AG04449 (cell line): ENCODE results near the gene MEF2B.

Experiments
- CTCF ChIA-PET: fragments of 350-600 bp; formaldehyde crosslinking; extraction: SDS; loops from one replicate; lab custom pipeline; 2021; ENCODE audit warnings: antibody characterized with exemption; lab: Yijun Ruan, JAX
- POLR2A ChIA-PET: fragments of 400-600, 350-600 bp; formaldehyde crosslinking; extraction: SDS; loops from one replicate; lab custom pipeline; 2020; ENCODE audit warnings: antibody characterized with exemption, inconsistent platforms; lab: Yijun Ruan, JAX
- DNase-seq: peaks from one replicate; pipeline ENCODE4 v3.0.0-alpha.2; 2010; ENCODE audit warnings: low read depth, low spot score
- H3K4me3 ChIP-seq: 2 replicates; pipeline ENCODE4 v1.5.1; 2011; ENCODE audit warnings: low read depth, mild to moderate bottlenecking, control low read depth, low read length
- CTCF ChIP-seq: IDR thresholded peaks from one replicate; pipeline ENCODE4 v1.5.1; 2011; ENCODE audit warnings: mild to moderate bottlenecking, moderate library complexity, low read length, control low read depth, inconsistent platforms; ENCODE audit not compliant: insufficient read depth; ENCODE audit errors: missing control alignments

MEF2B gene

GRCh38 chr19:19095691-19096090 is 74.4 kb downstream of the MEF2B start:
- CTCF ChIA-PET = no interaction called here
- POLR2A ChIA-PET = no interaction called here
- TF ChIP-seq CTCF = no peak
- H3K4me3 ChIP-seq = no peak overlapping the region
- no peak for DNase-seq
